NOMO-1 treated with DMSO at 0.1 percent for 48 hours (cell line): Measurements from ENCODE around the gene PHC3.
A peak's percentile ranks its signal among the peaks of the same experiment; 100 is the strongest.

ENCODE experiments used
- DNase-seq: peaks from one replicate; lab custom pipeline; 2025; ENCODE audit not compliant: unreplicated experiment; lab: John Stamatoyannopoulos, UW

The PHC3 gene

DNA sequence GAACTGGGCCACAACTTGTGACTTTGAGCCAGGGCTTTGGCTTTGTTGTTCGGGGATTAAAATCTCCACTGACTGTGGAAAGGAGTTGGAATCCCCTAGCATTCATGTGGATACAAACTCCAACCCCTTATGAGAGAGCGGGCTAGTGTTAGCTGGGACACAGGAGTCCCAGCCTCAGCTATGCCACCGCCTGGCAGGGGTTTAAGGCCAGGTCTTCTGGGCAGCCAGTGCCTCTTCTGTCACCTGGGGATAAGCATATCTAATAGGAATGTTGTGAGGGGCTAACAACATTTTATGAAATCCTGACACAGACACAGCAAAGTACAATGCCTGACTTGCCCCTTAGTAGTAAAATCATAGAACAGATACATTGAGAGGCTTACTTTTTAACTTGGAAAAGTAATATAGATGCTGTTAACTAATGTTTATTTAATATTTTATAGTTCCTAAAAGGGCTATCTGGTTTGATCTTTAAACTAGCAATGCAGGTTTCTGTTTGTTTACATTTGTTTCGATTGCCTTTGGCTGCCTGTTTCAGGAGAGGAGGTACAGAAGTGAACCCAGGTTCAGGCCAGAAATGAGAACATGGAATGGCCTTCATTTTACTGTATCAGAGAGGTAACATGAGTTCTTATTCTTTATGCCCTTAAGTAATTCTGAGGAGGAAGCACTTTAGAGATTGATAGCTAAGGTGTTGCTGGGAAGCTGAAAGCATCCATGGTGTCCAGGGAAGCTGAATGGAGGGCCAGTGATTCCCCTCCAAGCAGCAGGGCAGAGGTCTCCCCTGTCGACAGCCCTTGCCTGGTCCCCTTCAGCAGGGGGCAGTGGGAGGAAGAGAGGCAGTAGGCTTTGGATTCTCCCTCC, 135.0 kb downstream of the PHC3 start:
- DNase-seq, result no peak

DNA sequence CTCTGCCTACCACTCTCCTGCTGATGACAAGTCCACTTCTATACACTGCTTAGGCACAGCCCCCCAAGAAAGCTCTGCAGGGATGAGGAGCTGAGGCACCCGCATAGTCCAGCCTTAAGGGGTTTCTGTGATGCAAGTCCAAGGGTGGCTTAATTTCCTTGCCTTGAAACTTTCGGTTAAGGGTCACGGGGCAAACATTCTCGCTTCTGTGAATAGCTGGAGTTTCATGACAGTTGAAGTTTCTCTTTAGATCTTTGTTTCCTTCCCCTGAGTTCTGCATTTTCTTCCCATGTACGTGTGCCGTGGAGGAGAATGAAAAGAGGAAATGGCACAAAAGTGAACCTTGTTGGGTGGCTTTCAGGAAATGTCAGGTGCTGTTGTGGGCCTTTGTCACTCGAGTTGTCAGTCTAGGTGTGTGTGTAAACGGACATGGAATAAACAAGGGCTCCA, 136.7 kb downstream of the PHC3 start:
- DNase-seq, result peak; percentile 98

DNA sequence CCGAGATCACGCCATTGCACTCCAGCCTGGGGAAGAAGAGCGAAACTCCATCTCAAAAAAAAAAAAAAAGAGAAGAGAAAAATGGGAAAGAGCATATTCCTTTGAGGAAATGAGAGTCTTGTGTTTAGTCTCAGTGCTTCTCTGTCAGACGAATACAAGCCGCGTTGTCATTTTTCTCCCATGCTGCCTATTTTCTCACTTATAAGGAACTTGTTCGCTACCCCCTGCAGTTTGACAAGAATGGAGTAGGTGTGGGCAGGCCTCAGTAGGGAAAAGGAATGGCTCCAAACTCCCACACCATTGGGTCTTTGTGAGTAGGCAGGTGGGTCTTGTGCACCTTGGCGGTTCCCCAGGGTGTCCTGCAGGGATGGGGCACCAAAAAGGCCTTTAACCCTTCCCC, 137.3 kb downstream of the PHC3 start:
- DNase-seq, result peak; percentile 28

DNA sequence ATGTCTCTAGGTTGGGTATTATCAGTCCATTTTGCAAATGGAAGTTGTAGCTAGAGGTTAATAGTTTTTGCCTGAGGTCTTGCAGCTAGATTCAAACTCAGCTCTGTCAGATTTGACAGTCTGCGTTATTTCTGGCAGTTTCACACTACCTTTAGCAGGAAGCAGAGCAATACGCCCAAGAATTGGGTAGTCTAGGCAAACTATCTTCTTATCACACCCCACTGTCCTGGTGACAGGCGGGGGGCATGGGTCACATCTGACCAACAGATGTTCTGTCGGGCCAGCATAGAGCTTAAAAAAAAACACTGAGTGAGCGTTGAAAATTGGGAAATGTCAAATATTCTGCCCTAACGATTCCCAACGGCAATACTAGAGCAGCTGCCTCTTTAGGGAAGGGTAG, 138.0 kb downstream of the PHC3 start:
- no peak for DNase-seq

DNA sequence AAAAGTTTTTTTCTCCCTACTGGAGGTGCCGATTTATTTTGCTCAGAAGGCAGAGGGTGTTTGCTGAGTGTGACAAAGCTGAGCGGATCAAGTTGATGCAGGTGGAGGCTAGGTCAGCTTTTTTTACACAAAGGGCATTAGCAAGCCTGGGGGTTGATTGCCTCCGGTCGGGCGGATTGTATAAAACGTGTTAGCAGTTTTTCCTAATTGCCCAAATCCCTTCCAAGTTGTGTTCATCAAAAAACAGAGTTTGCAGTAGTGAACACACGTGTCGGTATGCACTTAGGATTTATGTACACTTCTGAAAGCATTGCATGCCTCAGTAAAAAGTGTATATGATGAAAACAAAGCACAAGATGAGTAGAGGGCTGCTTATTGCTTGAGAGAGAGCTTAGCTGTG, 141.1 kb downstream of the PHC3 start:
- DNase-seq, result no peak

DNA sequence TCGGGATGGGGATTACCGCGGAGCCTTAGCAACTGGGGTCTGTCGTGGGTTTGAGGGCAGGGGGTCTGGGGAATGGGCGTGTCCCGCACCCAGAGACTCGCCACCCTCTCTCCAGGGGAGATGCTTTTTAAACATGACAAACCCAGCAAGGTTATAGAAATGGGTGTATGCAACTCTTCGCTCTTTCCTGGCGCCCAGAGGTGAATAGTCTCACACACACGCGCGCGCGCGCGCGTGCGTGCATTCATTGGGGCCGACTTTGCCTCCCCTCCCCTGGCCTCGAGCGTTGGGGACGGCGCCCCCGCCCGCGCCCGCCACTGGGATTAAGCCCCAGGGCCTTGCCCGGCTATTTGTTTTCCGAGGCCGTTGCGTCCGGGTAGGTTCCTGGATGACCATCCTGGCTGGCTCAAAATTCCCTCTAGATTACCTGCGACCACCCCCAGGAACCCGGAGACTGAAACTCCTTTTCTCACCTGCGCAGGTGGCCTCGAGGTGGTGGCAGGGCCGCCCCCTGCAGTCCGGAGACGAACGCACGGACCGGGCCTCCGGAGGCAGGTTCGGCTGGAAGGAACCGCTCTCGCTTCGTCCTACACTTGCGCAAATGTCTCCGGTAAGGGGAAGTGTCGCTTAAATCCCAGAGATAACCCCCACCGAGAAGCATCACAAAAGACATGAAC, 143.0 kb downstream of the PHC3 start:
- DNase-seq, result peak; percentile 79
